H1 (cell line): ENCODE measurements around the gene NFYA. TPM values are rescaled to one million over a fixed set of nuclear protein-coding genes. Genes with fewer than 3 reads are reported as not detected.

Experiments
- ASH2L ChIP-seq: fragments of 200-600, 300-600 bp; sonication (generic); IDR thresholded peaks from one replicate; pipeline ENCODE4 v1.7.1; 2017; ENCODE audit warnings: low read length
- BCL11A ChIP-seq, 2 experiments: IDR thresholded peaks; one replicate each; pipeline ENCODE4 v1.6.1; 2011; ENCODE audit warnings: low read depth in 2 of 2, low read length in 2 of 2, mild to moderate bottlenecking in 2 of 2
- CHD7 ChIP-seq: fragments of 300-600 bp; sonication (generic); IDR thresholded peaks from 2 replicates; pipeline ENCODE4 v1.7.1; 2012; ENCODE audit warnings: low read length, moderate library complexity, mild to moderate bottlenecking, inconsistent platforms; ENCODE audit not compliant: insufficient replicate concordance
- CTBP2 ChIP-seq: IDR thresholded peaks from 2 replicates; pipeline ENCODE4 v1.7.0; 2011; ENCODE audit warnings: borderline replicate concordance, mild to moderate bottlenecking, moderate library complexity, mixed read lengths, low read length; ENCODE audit not compliant: insufficient read depth, insufficient read length
- EZH2 ChIP-seq: fragments of 200-600 bp; sonication (generic); IDR thresholded peaks from 2 replicates; pipeline ENCODE4 v1.7.1; 2012; ENCODE audit warnings: low read depth, mild to moderate bottlenecking, moderate library complexity, low read length, inconsistent platforms; ENCODE audit not compliant: severe bottlenecking
- HDAC6 ChIP-seq: IDR thresholded peaks from one replicate; pipeline ENCODE4 v1.7.1; 2012; ENCODE audit warnings: low read depth, mild to moderate bottlenecking, inconsistent platforms, low read length, moderate library complexity
- JUN ChIP-seq: IDR thresholded peaks from 2 replicates; pipeline ENCODE4 v1.6.1; 2011; ENCODE audit warnings: low read depth, mild to moderate bottlenecking, improper control_type of control experiment, low read length
- SIN3A ChIP-seq, 2 experiments: IDR thresholded peaks in 1 of 2; conservative IDR thresholded peaks in 1 of 2; 2 replicates each; pipeline ENCODE4 v1.6.1; 2011 to 2012; ENCODE audit warnings: low read length in 2 of 2, improper control_type of control experiment in 1 of 2, low read depth in 1 of 2, mild to moderate bottlenecking in 1 of 2
- SP1 ChIP-seq: IDR thresholded peaks from 2 replicates; pipeline ENCODE4 v1.6.1; 2011; ENCODE audit warnings: low read depth, low read length
- SP2 ChIP-seq: IDR thresholded peaks from 2 replicates; pipeline ENCODE4 v1.6.1; 2012; ENCODE audit warnings: mild to moderate bottlenecking, low read length, inconsistent platforms
- TAF1 ChIP-seq: IDR thresholded peaks from 2 replicates; pipeline ENCODE4 v1.6.1; 2011; ENCODE audit warnings: mild to moderate bottlenecking, low read depth, low read length
- polyA plus RNA-seq, 7 experiments: library from polyadenylated mRNA; depleted of rRNA in 3 of 7; stranded (reverse) in 5 of 7; unstranded in 2 of 7; fragments of >200 nt in 5 of 7; fragments of 200-250 nt in 2 of 7; gene quantifications; 1 replicate in 5 of 7; 2 replicates in 1 of 7; 4 replicates in 1 of 7; pipeline versions ENCODE4 v1.2.1 to v1.2.3, GENCODE V29; 2011 to 2013; ENCODE audit warnings: missing spikeins in 2 of 7, mixed read lengths in 2 of 7
- total RNA-seq: library from RNA; stranded (reverse); fragmentation: NEBNext Ultra II Directional; extraction: Animal tissue kit (Norgen Biotek cat#: 25700); gene quantifications from 2 replicates; pipeline ENCODE4 v1.2.1, GENCODE V29; 2021
- TF ChIP-seq, protein P1 (sequence below): IDR thresholded peaks from 2 replicates; pipeline ENCODE4 v1.6.1; 2011; ENCODE audit warnings: low read depth, mild to moderate bottlenecking, low read length; ENCODE audit not compliant: insufficient read depth

The NFYA gene
- total and polyA plus RNA-seq, 2 of the 8 experiments (the other 6 are each of a cell fraction or from before 2014, with no cell fraction given): 19.8 to 33.7 TPM

GRCh38 chr6:41078101-41078500 is 5.3 kb downstream of the NFYA start (continued):
- TF ChIP-seq CHD7 (no peak), SP2 (no peak), HDAC6 (no peak), BCL11A (IDR thresholded peaks at IDR 0.05; ENCODE audit: low read depth in 2 of 2, low read length in 2 of 2) (no peak), SIN3A (conservative IDR thresholded peaks at IDR 0.05 in 1 of 2, IDR thresholded peaks at IDR 0.05 in 1 of 2; ENCODE audit: low read depth in 1 of 2, low read length in 2 of 2) (no peak), TAF1 (no peak), EZH2 (no peak), CTBP2 (no peak), ASH2L (no peak), JUN (no peak), SP1 (no peak)
- TF ChIP-seq, protein P1, sequence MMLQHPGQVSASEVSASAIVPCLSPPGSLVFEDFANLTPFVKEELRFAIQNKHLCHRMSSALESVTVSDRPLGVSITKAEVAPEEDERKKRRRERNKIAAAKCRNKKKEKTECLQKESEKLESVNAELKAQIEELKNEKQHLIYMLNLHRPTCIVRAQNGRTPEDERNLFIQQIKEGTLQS: no peak
